Measurements from ENCODE around the gene KIF26B. TPM values are rescaled to one million over a fixed set of nuclear protein-coding genes. Genes with fewer than 3 reads are reported as not detected.

The KIF26B gene
- total and polyA plus RNA-seq, 2 of the 4 experiments (the other 2 are of a cell fraction): 0.53 to 0.54 TPM

DNA sequence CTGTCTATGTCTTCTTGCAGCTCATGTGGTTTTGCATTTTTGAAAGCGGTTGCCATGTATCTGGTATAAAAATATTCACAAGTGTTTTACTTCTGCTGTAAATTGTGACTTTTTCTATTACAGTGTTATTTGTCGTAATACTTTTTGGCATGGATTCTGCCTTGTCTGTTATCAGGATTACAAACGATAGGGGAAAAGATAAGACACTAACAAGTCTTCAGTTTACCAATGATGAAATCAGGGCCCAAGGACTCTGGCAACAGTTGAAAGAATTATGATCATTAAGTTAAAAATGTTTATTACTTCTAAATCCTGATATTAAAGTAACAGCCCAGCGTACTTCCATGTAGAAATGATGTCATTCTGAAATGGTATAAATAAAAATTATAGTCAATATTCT lies 298.8 kb downstream of the KIF26B start:
- Histone ChIP-seq H2BK120ac (ENCODE audit: low read depth, low read length) (no peak overlapping the region), H3K9me3 (ENCODE audit: control insufficient read depth, insufficient read depth, low read length) (no peaks in the 10 kb centered on the region), H3K27me3 (ENCODE audit: control insufficient read depth, insufficient read depth, low read length) (no peaks in the 10 kb centered on the region), H3K27ac (ENCODE audit: insufficient read depth, low read length) (no peak overlapping the region), H3K4me3 (ENCODE audit: insufficient read depth, low read depth, low read length) (no peak overlapping the region), H3K56ac (ENCODE audit: extremely low read depth, insufficient read depth, low read length) (no peak overlapping the region), H2BK15ac (ENCODE audit: low read depth, low read length) (no peak overlapping the region), H4K8ac (ENCODE audit: low read depth in 2 of 2, low read length in 2 of 2) (no peak overlapping the region), H3K4ac (ENCODE audit: low read depth, low read length) (no peak overlapping the region), H2BK20ac (ENCODE audit: low read depth, low read length) (no peak overlapping the region), H4K5ac (ENCODE audit: low read depth, low read length) (no peak overlapping the region), H3K9ac (ENCODE audit: low read depth, low read length) (no peak overlapping the region), H3K79me1 (ENCODE audit: low read depth in 1 of 2, low read length in 2 of 2) (0 out of 4 replicates have a peak, but pooled peaks cover 0 to 3% of the 10 kb centered on the region in 2 experiments), H3K4me2 (ENCODE audit: low read depth, low read length) (no peak overlapping the region), H3K18ac (ENCODE audit: low read depth, low read length) (no peak overlapping the region), H3K14ac (replicated peaks; ENCODE audit: low read depth, low read length) (no peak overlapping the region), H4K91ac (ENCODE audit: insufficient read depth, low read depth, low read length) (no peak overlapping the region), H3K9me1 (ENCODE audit: insufficient read depth, low read length) (no peaks in the 10 kb centered on the region), H2AK9ac (replicated peaks; ENCODE audit: low read depth, low read length, poor library complexity) (no peak overlapping the region), H4K20me1 (ENCODE audit: insufficient read depth, low read length) (no peaks in the 10 kb centered on the region), H3K23ac (ENCODE audit: low read depth, low read length) (no peak overlapping the region), H2AK5ac (ENCODE audit: low read depth, low read length) (no peak overlapping the region), H2AFZ (replicated peaks; ENCODE audit: low read length, poor library complexity) (no peak overlapping the region), H3K36me3 (ENCODE audit: control insufficient read depth, insufficient read depth, low read length) (no peaks in the 10 kb centered on the region), H2BK5ac (ENCODE audit: low read depth, low read length, poor library complexity, severe bottlenecking) (no peak overlapping the region), H3K4me1 (ENCODE audit: control insufficient read depth, insufficient read depth, low read length) (peaks cover 2% of the 10 kb centered on the region)
- dilution Hi-C loops (cut with HindIII; ENCODE audit: low sequenced_read_pairs, unreplicated experiment): no loop called here
- intact Hi-C loops (cut with micrococcal nuclease): no loop called here
- TF ChIP-seq RFX5 (IDR thresholded peaks at IDR 0.05; ENCODE audit: low read depth, low read length) (no peak), MAFK (IDR thresholded peaks at IDR 0.05; ENCODE audit: low read depth, low read length) (no peak), FOS (IDR thresholded peaks at IDR 0.05; ENCODE audit: low read depth, low read length) (no peak), MAZ (IDR thresholded peaks at IDR 0.05; ENCODE audit: borderline replicate concordance, low read depth, low read length) (no peak), RCOR1 (IDR thresholded peaks at IDR 0.05; ENCODE audit: insufficient replicate concordance, low read length) (no peak), BHLHE40 (IDR thresholded peaks at IDR 0.05; ENCODE audit: low read depth, low read length) (no peak), SMC3 (IDR thresholded peaks at IDR 0.05; ENCODE audit: low read depth, low read length) (no peak)
- TF ChIP-seq, protein P1, sequence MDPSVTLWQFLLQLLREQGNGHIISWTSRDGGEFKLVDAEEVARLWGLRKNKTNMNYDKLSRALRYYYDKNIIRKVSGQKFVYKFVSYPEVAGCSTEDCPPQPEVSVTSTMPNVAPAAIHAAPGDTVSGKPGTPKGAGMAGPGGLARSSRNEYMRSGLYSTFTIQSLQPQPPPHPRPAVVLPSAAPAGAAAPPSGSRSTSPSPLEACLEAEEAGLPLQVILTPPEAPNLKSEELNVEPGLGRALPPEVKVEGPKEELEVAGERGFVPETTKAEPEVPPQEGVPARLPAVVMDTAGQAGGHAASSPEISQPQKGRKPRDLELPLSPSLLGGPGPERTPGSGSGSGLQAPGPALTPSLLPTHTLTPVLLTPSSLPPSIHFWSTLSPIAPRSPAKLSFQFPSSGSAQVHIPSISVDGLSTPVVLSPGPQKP (IDR thresholded peaks at IDR 0.05; ENCODE audit: borderline replicate concordance, low read depth, low read length): no peak
- no TSS peak for BruUV-seq (replicated peaks)
- in situ Hi-C loops (cut with MboI; ENCODE audit: low sequenced_read_pairs): no loop called here
- POLR2A ChIA-PET (ENCODE audit: unreplicated experiment): no interaction called here
- CTCF ChIA-PET: no interaction called here
- DNase-seq: no peak
- ATAC-seq (ENCODE audit: low read depth): no peak
- WGBS, 2 experiments (ENCODE audit: extremely low coverage in 2 of 2, insufficient read length in 1 of 2): no CpG with 5 or more reads among the region's 4 CpGs

All from IMR-90 (cell line).